Left ventricle myocardium superior (tissue), 1 donor: ENCODE data around the gene CACNA1A. TPM values are rescaled to one million over a fixed set of nuclear protein-coding genes. Genes with fewer than 3 reads are reported as not detected.
A peak's percentile ranks its signal among the peaks of the same experiment; 100 is the strongest.

Source experiments
- ATAC-seq: fragments of 200-7000 bp; cut with Tn5 transposase; one replicate; pipeline ENCODE4 v1.9.1; 2020; ENCODE audit warnings: mild to moderate bottlenecking, moderate library complexity
- DNase-seq: peaks from one replicate; pipeline ENCODE4 v3.0.0-alpha.2; 2020
- intact Hi-C: fragments of 100-400 bp; cut with micrococcal nuclease; formaldehyde crosslinking; loops from one replicate; pipeline ENCODE4 v1.11.0; 2022
- total RNA-seq: library from RNA; stranded (reverse); fragmentation: NEBNext Ultra II Directional; extraction: Animal tissue kit (Norgen Biotek cat#: 25700); gene quantifications from one replicate; pipeline ENCODE4 v1.2.1, GENCODE V29; 2021
- donor health status: DM: no; HTN: yes; CAD: no; lungs with severe emphysema.

Gene CACNA1A
- total RNA-seq, 1 donor from 2014 or later, result 0.42 TPM

- ATAC-seq (no peak), DNase-seq (no peak)
- intact Hi-C loops, result no loop called here
Observed at GRCh38 chr19:13294812-13295567, 211.3 kb downstream of the CACNA1A start.

- DNase-seq (no peak), ATAC-seq (no peak)
- intact Hi-C loops, result no loop called here
Observed at GRCh38 chr19:13291913-13292312, 214.4 kb downstream of the CACNA1A start.

DNA sequence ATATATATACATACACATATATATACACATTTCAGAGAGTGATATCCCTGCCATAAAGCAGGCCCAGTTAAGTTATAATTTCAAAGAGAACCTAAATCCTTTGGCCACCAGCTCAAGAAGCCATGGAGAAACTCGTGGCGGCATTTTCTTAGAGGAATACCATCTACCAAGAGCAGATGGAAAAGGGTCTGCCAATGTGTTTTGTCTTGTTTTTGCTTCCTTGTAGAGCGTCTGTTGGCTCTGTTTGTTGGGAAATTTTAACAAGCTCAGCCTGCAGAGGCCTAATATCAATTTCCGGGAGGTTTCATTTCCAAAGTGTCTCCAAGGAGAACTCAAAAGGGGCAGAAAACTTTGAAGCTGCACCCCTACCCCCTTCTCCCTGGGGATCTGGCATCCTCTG lies 215.5 kb downstream of the CACNA1A start:
- ATAC-seq (no peak), DNase-seq (no peak)
- intact Hi-C loops, result no loop called here

GRCh38 chr19:13289295-13289694 lies 217.0 kb downstream of the CACNA1A start:
- intact Hi-C loops, result no loop called here
- ATAC-seq (no peak), DNase-seq (no peak)

- DNase-seq (no peak), ATAC-seq (no peak)
- intact Hi-C loops, result no loop called here
Observed at GRCh38 chr19:13286195-13286985, 219.9 kb downstream of the CACNA1A start.

DNA sequence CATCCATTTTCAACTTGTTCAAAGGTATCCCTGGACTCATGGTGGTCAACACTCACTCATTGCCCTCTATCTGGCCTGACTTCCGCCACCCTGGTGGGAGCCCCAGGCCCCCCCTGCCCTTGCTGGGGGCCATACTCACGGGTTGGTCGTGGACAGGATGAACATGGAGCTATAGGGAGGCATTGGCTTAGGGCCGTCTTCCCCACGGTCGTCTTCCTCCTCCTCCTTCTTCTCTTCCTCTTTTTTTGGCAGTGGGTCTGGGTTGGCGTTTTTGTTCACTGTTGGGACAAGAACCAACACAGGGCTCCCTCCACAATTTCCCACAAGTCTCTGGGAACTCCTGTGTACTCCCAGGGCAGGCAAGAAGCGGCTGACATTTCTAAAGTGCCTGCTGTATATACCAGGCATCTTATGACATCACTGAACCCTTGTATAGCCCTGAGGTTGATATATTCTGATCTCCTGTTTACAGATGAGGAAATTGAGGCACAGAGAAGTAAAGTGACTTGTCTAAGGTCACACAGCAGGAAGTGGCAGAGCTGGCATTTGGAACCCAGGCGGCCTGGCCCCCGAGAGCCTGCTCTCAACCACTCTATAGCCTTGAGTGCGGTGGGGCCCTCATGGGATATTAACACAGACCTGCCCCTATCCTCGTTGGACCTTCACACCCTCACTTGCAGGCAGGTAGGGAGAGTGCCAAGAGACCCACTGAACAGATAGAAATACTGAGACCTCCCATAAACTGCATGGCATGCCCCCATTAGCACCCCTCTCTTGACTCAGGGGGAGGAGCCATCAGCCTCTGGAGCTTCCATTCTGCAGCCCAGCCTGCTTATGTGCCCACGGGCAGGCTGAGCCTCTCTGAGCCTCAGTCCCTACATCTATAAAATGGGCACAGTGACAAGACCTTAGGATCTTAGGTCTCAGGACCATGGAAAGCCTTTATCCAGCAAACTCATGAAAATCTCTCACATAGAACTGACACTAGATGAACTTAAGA lies 221.1 kb downstream of the CACNA1A start:
- intact Hi-C loops, result no loop called here
- DNase-seq (no peak), ATAC-seq (no peak)

DNA sequence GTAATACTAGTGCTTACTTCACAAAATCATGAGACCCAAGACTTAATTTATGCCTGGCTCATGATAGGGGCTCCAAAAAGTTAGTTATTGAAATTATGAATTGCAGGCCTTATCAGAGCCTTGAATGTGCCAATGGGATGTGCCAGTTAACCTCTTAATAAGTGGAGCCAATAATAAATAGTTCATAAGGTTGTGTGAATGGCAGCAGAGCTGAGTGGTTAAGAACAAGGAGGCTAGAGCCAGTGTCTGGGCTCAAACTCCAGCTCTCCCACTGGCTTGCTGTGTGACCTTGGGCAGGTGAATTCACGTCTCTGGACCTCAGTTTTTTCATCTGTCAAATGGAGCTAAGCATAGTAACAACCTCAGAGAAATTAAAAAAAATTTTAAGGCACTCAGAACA lies 222.4 kb downstream of the CACNA1A start:
- DNase-seq (no peak), ATAC-seq (no peak)
- intact Hi-C loops, result no loop called here

DNA sequence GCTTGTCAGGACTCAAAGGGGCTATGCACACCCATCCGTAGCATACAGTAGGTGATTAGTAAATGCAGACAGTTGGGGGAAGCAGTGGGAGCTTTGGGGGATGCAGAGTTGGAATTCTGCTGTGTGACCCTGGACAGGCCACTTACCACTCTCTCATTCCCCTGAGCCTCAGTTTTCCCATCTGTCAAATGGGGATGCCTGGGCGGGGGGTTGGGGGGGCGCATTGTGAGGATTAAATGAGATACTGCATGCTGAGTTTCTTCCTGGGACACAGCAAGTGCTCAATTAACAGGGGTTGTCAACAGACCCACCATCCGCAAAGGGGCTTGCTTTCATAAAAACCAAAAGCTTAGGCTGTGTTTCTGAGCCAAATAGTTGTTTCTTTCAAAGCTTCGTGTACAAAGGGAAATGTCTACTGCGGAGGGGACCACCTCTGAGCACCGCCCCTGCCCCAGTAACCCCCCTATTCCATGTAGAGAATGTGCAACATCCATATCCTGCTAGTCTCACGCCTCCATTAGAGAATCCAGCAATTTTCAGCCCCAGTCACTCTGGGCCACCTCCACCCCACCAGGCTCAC lies 223.7 kb downstream of the CACNA1A start:
- ATAC-seq (no peak), DNase-seq (no peak)
- intact Hi-C loops, result no loop called here

- intact Hi-C loops, result no loop called here
- DNase-seq, result no peak
- ATAC-seq, result no peak
Observed at GRCh38 chr19:13281567-13282291, 224.6 kb downstream of the CACNA1A start.

GRCh38 chr19:13277104-13277809 lies 229.0 kb downstream of the CACNA1A start:
- peak; percentile 56 for DNase-seq
- intact Hi-C loops, result loop anchor here (5.0 kb wide), 1 partner anchor 310 kb away; no protein-coding TSS in a partner anchor
- peak; percentile 94 for ATAC-seq

DNA sequence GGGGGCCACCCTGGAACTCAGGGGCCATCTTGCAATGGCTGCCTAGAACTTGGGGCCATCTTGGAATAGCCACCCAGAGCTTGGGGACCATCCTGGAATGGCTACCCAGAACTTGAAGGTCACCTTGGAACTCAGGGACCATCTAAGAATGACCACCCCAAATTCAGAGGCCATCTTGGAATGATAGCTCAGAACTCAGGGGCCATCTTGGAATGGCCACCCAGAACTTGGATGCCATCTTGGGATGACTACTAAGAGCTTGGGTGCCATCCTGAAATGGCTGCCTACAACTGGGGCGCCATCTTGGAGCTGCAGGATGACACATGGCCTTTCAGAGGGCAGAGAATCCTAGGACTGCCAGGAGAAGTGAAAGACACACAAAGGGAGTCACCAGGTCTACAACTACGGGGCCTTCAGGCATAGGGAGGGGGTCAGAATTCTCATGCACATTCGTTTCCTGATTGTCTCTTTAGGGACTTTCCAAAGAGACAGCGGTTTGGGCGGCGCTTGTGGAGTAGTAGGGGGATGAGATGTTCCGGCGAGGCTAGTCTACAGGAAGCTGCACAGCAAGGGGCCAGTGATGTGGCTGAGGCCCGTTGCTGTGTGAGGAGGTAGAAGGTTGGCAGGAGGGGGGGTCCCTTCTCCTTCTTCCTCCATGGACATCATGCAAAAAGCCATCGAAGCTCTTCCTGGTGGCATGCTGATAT lies 231.1 kb downstream of the CACNA1A start:
- intact Hi-C loops, result loop anchor here (5.0 kb wide), 1 partner anchor 312 kb away; no protein-coding TSS in a partner anchor
- ATAC-seq, result no peak
- no peak for DNase-seq

DNA sequence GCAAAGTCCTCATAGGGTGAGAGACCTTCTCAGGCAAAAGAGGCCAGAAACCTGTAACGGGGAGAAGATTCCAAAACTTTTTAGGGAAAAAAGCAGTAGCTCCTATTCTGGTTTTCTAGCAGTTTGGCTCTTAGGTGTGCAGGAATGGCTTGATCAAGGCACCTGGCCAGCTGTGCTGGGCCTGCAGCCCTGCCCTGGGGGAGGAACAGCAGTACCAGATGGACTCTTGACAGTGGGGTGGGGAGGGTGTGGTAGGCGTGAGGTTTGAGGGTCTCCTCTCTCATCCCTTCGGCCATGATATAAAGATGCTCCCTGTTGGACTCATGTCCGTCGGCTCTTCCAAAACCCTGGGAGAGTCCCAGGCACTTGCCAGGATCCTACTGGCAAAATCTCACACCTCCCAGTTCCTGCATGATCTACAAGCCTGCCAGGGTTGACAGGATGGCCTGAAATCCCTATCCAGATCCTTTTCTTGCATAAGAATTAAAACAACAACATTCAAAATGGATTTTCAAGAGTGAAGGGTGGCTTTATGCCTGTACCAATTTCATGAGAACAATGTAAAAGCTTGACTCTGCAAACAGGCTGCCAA lies 235.7 kb downstream of the CACNA1A start:
- DNase-seq, result no peak
- intact Hi-C loops, result no loop called here
- no peak for ATAC-seq

DNA sequence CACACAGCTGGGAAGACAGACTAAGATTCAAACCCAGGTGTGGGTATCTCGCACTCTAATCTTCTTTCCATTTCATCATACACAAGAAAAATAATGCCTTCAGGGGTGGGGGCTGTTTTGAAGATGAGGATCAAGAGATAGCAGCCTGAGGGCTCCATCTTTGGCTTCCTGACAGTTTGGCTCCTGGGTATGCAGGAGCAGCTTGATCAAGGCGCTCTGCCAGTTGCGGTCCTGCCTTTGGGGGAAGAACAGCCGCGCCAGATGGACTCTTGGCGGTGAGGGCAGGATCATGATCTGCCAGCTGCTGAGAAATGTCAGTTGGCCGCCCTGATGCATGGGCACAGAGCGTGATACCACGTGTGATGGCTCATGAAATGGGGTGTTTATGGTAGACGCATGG lies 236.9 kb downstream of the CACNA1A start:
- intact Hi-C loops, result no loop called here
- ATAC-seq (no peak), DNase-seq (no peak)

DNA sequence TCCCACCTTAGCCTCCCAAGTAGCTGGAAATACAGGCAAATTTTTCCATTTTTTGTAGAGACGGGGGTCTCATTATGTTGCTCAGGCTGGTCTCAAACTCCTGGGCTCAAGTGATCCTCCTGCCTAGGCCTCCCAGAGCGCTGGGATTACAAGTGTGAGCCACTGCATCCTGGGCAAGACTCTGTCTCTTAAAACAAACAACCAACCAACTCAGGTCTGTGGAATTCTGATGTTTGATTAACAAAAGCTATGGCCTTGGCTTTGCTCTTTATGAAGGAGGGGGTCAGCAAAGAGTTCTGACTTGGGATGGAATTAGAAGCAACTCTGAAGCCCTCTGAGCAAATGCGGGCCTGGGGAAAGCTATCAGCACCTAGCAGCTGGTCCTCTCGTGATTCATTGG lies 238.4 kb downstream of the CACNA1A start:
- DNase-seq, result no peak
- intact Hi-C loops, result no loop called here
- no peak for ATAC-seq

- no peak for DNase-seq
- ATAC-seq, result no peak
- intact Hi-C loops, result no loop called here
Observed at GRCh38 chr19:13267131-13267530, 239.1 kb downstream of the CACNA1A start.

DNA sequence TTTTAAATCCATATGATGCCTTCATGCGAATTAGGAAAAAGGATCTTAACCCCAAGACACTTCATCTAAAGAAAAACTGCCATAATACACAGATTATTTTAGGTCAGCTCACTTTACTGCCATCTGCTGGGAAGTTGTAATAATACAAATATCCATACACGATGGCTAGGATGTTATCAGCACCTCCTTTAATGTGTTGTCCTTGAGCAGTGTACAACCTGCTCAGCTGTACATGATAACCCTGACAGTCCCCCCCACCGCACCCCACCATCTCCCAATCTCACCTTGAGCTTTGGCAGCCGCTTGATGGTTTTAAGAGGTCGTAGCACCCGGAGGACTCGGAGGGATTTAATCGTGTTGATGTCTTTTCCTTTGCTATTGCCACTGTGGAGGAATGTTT lies 243.8 kb downstream of the CACNA1A start:
- DNase-seq (no peak), ATAC-seq (peak; percentile 63)
- intact Hi-C loops, result loop anchor here (5.0 kb wide), 2 partner anchors 65 to 285 kb away; no protein-coding TSS in a partner anchor
